Stimulated activated effector memory CD8-positive, alpha-beta T cell treated with anti-CD3 and anti-CD28 coated beads, Interleukin-12 subunit alpha, Interleukin-12 subunit beta, amount 100 ng/mL, for 72 hours (primary cell): ENCODE measurements around the gene SPATA17.

Experiments used
- ATAC-seq: fragments of 150-1000 bp; cut with Tn5 transposase; 2 replicates; pipeline ENCODE4 v1.10.0; 2021
- DNase-seq, 2 donors: peaks; one replicate each; pipeline ENCODE4 v3.0.0; 2021 to 2022; ENCODE audit warnings: low spot score in 2 of 2
- H3K27ac Mint-ChIP-seq: one replicate; pipeline ENCODE4 v1.8.0; 2022; ENCODE audit warnings: mild to moderate bottlenecking, mixed read lengths
- H3K36me3 Mint-ChIP-seq: one replicate; pipeline ENCODE4 v1.8.0; 2022; ENCODE audit warnings: mild to moderate bottlenecking, mixed read lengths
- H3K4me1 Mint-ChIP-seq: one replicate; pipeline ENCODE4 v1.8.0; 2022; ENCODE audit warnings: mixed read lengths
- H3K4me3 Mint-ChIP-seq: one replicate; pipeline ENCODE4 v1.8.0; 2022; ENCODE audit warnings: mild to moderate bottlenecking, mixed read lengths
- H3K9me3 Mint-ChIP-seq: one replicate; pipeline ENCODE4 v1.8.0; 2022; ENCODE audit warnings: mixed read lengths

Gene SPATA17

GRCh38 chr1:217907504-217907903, 276.4 kb downstream of the SPATA17 start:
- H3K36me3 Mint-ChIP-seq, result no peaks in the 10 kb centered on the region
- H3K27ac Mint-ChIP-seq, result no peak overlapping the region
- H3K4me1 Mint-ChIP-seq, result no peaks in the 10 kb centered on the region
- peaks cover 12% of the 10 kb centered on the region for H3K9me3 Mint-ChIP-seq
- ATAC-seq (no peak), DNase-seq (no peak)
- no peak overlapping the region for H3K4me3 Mint-ChIP-seq

- Mint-ChIP-seq H3K4me3 (no peak overlapping the region), H3K36me3 (no peaks in the 10 kb centered on the region), H3K4me1 (no peaks in the 10 kb centered on the region), H3K9me3 (peaks cover 17% of the 10 kb centered on the region), H3K27ac (no peak overlapping the region)
- ATAC-seq (no peak), DNase-seq (no peak)
Observed at GRCh38 chr1:217910203-217910602, 279.1 kb downstream of the SPATA17 start.

DNA sequence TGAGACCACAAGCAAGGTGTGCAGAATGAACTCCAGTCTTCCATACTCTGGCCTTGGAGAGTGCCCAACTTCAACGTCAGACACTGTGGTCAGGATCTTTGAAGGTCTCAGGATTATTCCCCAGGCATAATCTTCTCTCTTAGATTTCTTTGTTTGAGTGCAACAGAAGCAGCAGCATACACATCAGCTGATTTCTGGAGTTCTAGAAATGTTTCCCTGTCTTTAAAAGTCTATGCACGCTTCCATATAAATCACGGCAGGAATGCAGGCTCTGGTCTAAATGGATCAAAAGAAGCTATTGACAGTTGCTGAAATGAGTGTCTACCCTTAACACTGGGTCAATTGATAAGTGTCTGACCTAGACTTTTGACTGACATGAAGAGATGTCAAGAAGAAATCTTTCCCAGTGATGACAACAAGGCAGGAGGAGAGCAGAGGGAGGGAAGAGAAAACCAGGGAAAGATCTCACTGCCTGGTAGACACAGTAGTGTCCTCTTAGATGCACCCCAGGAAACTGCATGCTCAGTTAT, 279.7 kb downstream of the SPATA17 start:
- DNase-seq, result no peak
- no peaks in the 10 kb centered on the region for H3K36me3 Mint-ChIP-seq
- no peak overlapping the region for H3K4me3 Mint-ChIP-seq
- H3K9me3 Mint-ChIP-seq, result peaks cover 16% of the 10 kb centered on the region
- ATAC-seq, result no peak
- no peak overlapping the region for H3K27ac Mint-ChIP-seq
- no peaks in the 10 kb centered on the region for H3K4me1 Mint-ChIP-seq

GRCh38 chr1:217911908-217912307, 280.8 kb downstream of the SPATA17 start:
- DNase-seq, result no peak
- Mint-ChIP-seq H3K4me1 (no peaks in the 10 kb centered on the region), H3K4me3 (no peak overlapping the region), H3K27ac (no peak overlapping the region), H3K9me3 (peaks cover 13% of the 10 kb centered on the region), H3K36me3 (no peaks in the 10 kb centered on the region)
- no peak for ATAC-seq

DNA sequence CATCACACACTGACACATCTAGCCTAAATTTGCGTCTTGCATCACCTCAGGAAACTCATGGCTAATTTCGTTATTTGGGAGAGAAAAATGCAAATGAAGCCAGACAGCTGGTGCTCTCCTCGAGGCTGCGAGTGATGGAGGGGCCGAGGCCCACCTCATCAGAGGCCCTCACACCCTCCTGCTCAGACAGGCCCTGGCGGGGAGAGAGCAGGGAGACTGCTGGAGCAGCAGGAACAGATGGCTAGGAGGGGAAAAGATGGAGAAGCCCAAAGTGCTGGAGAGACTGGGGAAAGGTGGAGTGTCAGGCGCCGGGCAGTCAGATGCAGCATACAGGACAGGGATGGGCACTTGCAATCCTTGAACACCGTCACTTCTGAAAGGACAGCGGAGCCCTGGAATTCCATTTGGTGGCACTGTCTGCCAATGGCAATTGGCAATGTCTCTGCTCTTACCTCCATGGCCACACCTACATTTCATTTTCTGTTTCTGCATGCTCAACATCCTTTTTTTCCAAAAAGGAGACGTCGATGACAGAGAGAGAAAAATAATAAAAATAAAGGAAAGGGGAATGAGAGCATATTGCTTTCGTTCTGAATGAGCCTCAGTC, 286.2 kb downstream of the SPATA17 start:
- H3K36me3 Mint-ChIP-seq, result no peaks in the 10 kb centered on the region
- ATAC-seq (no peak), DNase-seq (no peak)
- peaks cover 15% of the 10 kb centered on the region for H3K9me3 Mint-ChIP-seq
- no peak overlapping the region for H3K27ac Mint-ChIP-seq
- no peak overlapping the region for H3K4me3 Mint-ChIP-seq
- no peaks in the 10 kb centered on the region for H3K4me1 Mint-ChIP-seq

GRCh38 chr1:217919683-217920388, 288.7 kb downstream of the SPATA17 start:
- ATAC-seq (no peak), DNase-seq (no peak)
- Mint-ChIP-seq H3K4me3 (no peak overlapping the region), H3K9me3 (peaks cover 8% of the 10 kb centered on the region), H3K36me3 (no peaks in the 10 kb centered on the region), H3K4me1 (no peaks in the 10 kb centered on the region), H3K27ac (no peak overlapping the region)
